Stimulated activated naive CD8-positive, alpha-beta T cell treated with anti-CD3 and anti-CD28 coated beads, Interleukin-15, amount 100 ng/mL, for 72 hours (primary cell): Measurements from ENCODE around the gene NTM.

Experiments used
- ATAC-seq: fragments of 150-1000 bp; cut with Tn5 transposase; 2 replicates; pipeline ENCODE4 v1.10.0; 2021; ENCODE audit warnings: mild to moderate bottlenecking, moderate library complexity
- DNase-seq, 2 donors: peaks; one replicate each; pipeline ENCODE4 v3.0.0; 2021 to 2022
- H3K27ac Mint-ChIP-seq, 2 donors: one replicate each; pipeline ENCODE4 v1.8.0; 2022; ENCODE audit warnings: mild to moderate bottlenecking in 2 of 2, mixed read lengths in 2 of 2, moderate library complexity in 2 of 2
- H3K27me3 Mint-ChIP-seq: one replicate; pipeline ENCODE4 v1.8.0; 2022; ENCODE audit warnings: mixed read lengths
- H3K4me1 Mint-ChIP-seq: one replicate; pipeline ENCODE4 v1.8.0; 2022; ENCODE audit warnings: mild to moderate bottlenecking, mixed read lengths
- H3K4me3 Mint-ChIP-seq, 2 donors: one replicate each; pipeline ENCODE4 v1.8.0; 2022; ENCODE audit warnings: mild to moderate bottlenecking in 2 of 2, mixed read lengths in 2 of 2, moderate library complexity in 1 of 2
- H3K9me3 Mint-ChIP-seq, 2 donors: one replicate each; pipeline ENCODE4 v1.8.0; 2022; ENCODE audit warnings: mixed read lengths in 2 of 2

Gene NTM

DNA sequence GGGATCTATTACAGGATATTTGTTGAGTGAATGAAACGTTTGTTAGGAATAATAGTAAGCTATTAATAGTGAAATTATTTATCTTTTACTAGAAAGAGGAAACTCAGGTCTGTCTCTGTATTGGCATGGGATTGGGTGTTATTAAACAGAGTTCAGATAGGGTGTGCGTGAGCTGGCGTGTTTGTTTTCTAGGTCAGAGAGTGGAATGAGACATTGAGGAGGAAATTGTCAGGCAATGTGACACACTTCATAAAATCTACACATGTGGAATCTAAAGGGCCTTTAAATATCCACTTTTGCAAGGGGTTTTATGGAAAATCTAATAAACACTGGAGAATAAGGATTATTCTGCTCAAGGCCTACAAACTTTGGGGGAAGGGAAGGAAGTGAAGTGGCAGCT, 552.9 kb downstream of the NTM start:
- DNase-seq (no peak), ATAC-seq (no peak)
- Mint-ChIP-seq H3K9me3 (no peaks in the 10 kb centered on the region), H3K27me3 (peaks cover 16% of the 10 kb centered on the region), H3K27ac (no peak overlapping the region), H3K4me3 (no peak overlapping the region), H3K4me1 (no peaks in the 10 kb centered on the region)

DNA sequence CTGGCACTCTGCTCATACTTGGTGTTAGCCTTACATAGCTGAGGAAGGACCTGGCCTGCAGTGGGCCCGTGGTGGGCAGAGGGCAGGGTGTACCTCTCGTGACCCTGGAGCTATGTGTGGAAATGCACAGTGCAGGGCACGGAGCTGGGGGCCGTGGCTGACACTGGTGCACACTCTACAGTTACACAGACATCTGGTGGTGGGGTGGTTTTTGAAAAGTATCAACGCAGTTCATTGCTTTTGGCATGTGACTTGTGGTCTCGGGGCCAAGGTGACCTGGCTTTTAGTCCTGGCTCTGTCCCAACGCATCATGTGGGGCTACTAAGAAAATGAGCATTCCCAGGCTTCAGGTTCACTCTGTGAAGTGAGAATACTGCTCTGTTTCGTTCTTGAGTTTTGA, 553.6 kb downstream of the NTM start:
- no peaks in the 10 kb centered on the region for H3K9me3 Mint-ChIP-seq
- no peak overlapping the region for H3K27ac Mint-ChIP-seq
- no peak for ATAC-seq
- DNase-seq: no peak
- no peaks in the 10 kb centered on the region for H3K4me1 Mint-ChIP-seq
- peaks cover 16% of the 10 kb centered on the region for H3K27me3 Mint-ChIP-seq
- no peak overlapping the region for H3K4me3 Mint-ChIP-seq

DNA sequence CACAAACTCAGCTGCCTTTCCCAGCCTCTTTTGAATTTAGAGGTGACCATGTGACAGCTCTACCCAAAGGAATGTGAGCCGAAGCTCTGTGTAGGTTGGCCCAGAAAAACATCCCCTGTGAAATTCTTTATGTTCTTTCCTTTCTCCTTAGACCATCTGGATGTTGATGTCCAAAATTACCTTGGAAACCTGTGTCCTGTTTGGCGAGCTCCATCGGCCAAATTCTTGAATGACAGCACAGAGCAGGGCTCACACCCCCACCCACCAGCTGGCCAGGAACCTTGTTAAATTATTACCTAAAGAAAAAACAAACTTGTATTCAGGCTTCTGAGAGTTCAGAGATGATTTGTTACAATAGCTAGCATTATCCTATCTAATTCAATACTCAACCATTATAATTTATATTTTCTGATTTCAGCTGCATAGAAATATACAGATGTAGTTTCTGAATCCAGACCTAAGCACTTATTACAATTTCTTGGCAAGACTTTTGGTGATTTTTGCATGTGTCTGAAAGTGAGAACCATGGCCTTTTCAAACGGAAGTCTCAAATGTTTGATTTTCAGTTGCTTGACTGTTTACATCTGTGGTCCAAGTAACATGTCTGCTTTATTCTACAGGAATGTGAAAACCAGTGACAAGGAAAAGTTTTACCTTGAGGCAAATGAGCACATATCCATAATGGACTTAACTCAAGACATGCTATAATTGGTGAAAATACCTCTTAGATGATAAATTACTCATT, 554.2 kb downstream of the NTM start:
- Mint-ChIP-seq H3K27me3 (peaks cover 16% of the 10 kb centered on the region), H3K9me3 (no peaks in the 10 kb centered on the region), H3K27ac (no peak overlapping the region), H3K4me1 (no peaks in the 10 kb centered on the region), H3K4me3 (no peak overlapping the region)
- no peak for DNase-seq
- no peak for ATAC-seq

DNA sequence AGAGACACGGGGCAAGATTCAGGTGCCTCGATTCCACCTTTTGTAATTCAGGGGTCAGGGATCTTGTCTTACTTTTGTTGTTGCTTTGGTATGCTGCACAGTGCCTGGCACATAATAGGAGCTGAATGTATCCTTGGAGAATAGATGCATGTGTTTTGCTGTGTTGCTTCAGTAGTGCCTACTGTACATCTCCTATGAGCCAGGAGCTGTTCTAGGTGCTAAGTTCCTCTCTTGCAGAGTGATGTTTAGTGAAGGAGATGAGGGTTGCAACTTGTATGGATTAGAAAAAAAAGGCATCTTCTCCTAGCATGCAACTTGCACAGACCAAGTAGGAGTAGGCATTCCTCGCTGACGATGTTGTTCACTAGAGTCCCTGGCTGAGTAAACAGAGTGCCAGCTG, 555.4 kb downstream of the NTM start:
- no peak overlapping the region for H3K27ac Mint-ChIP-seq

DNA sequence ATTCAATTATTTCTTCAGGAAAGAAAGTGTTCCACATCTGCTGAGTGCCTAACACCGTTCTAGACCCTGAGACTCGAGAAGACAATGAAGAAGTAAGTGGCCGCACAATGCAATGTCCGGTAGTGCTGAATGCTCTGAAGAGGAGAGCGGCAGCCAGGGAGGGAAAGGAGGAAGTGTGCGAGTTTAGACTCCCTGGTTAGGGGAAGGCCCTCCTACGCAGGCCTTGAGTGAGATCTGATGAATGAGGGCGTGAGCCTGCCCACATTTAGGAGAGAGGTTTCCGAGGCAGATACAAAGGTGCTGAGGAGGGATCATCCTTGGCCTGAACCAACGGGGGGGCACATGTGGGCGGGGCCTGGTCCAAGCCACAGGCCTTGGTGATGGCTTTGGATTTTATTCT, 558.6 kb downstream of the NTM start:
- Mint-ChIP-seq H3K9me3 (no peaks in the 10 kb centered on the region), H3K27ac (no peak overlapping the region), H3K27me3 (peaks cover 14% of the 10 kb centered on the region), H3K4me3 (no peak overlapping the region), H3K4me1 (no peaks in the 10 kb centered on the region)
- no peak for ATAC-seq
- no peak for DNase-seq

More for the DNA sequence above, 555.4 kb downstream of the NTM start:
- H3K4me3 Mint-ChIP-seq: no peak overlapping the region
- ATAC-seq (no peak), DNase-seq (no peak)
- peaks cover 16% of the 10 kb centered on the region for H3K27me3 Mint-ChIP-seq
- no peaks in the 10 kb centered on the region for H3K9me3 Mint-ChIP-seq
- H3K4me1 Mint-ChIP-seq: no peaks in the 10 kb centered on the region

DNA sequence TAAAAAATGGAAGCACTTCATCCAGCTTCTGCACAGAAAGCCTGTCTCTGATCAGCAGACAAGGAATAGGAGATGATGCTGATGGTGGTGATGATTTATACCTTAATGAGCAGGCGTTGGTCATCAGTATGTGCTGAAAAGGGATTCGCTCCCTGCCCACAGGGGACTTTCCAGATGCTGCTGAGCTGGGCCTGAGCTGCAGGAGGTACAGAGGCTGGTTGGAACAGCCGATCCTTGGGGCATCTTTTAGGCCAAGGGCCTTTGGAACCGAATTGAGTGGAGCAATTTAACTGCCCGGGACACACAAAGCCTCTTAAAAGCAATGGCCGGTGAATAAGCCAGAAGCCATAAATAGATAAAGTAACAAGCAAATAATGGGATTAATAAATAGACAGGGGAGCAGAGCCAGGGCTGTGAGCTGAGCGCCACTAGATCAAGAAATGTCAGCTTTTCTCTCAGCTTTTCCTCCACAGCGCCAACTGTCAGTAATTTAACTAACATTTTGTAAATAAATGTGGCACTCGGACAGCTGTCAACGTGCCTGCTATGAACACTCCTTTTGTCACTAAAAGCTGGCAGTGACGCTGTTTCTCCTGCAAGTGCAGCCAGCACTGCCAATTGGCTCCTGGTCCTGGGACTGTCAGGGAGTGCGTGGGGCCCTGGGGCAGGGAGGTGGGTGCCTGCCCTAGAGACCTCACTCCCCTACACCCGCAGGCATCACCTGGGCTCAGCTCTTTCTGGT, 562.3 kb downstream of the NTM start:
- Mint-ChIP-seq H3K9me3 (peaks cover 0 to under 1% of the 10 kb centered on the region in 2 donors), H3K27ac (no peak overlapping the region), H3K27me3 (peaks cover 14% of the 10 kb centered on the region), H3K4me3 (no peak overlapping the region), H3K4me1 (no peaks in the 10 kb centered on the region)
- ATAC-seq (no peak), DNase-seq (no peak)

DNA sequence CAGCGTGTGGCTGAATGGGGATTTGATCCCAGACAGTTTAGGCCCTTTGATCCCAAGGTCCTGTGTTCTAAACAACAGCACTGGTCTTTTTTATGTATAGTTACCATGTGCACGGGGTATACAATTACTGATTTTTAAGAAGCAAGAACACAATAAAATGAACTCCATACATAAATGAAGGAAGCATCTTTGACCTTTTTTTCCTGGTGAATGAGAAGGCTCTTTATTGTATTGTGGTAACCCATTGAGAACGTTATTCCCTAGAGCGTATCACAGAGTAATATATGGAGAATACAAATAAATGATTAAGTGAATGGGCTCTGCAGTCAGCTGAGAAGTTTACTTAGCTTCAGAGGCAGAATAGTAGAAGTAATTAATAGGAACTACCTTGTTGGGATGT, 563.6 kb downstream of the NTM start:
- no peaks in the 10 kb centered on the region for H3K4me1 Mint-ChIP-seq
- no peak overlapping the region for H3K4me3 Mint-ChIP-seq
- peaks cover 9 to 10% of the 10 kb centered on the region in 2 donors for H3K9me3 Mint-ChIP-seq
- H3K27ac Mint-ChIP-seq: no peak overlapping the region
- DNase-seq (no peak), ATAC-seq (no peak)
- peaks cover 14% of the 10 kb centered on the region for H3K27me3 Mint-ChIP-seq

DNA sequence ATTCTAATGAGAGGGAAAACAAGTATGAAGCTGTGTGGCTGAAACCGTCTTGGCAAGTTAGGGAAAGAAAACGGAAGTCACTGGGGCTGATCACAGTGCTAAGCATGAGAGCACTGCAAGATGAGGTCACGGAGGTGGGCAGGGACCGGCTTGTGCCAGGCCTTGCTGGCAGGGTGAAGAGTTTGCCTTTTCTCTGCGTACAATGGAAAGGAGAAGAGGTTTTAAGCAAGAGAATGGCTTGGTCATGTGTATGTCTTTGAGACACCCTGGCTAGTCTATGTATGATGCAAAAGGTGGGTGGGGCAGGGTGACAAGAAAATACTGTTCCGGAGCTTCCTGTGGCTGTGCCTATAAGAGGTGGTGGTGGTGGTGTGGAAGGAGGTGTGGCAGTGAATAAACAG, 567.9 kb downstream of the NTM start:
- Mint-ChIP-seq H3K27me3 (peaks cover 8% of the 10 kb centered on the region), H3K9me3 (peaks cover 9 to 10% of the 10 kb centered on the region in 2 donors), H3K27ac (no peak overlapping the region), H3K4me1 (no peaks in the 10 kb centered on the region), H3K4me3 (no peak overlapping the region)
- DNase-seq (no peak), ATAC-seq (no peak)

DNA sequence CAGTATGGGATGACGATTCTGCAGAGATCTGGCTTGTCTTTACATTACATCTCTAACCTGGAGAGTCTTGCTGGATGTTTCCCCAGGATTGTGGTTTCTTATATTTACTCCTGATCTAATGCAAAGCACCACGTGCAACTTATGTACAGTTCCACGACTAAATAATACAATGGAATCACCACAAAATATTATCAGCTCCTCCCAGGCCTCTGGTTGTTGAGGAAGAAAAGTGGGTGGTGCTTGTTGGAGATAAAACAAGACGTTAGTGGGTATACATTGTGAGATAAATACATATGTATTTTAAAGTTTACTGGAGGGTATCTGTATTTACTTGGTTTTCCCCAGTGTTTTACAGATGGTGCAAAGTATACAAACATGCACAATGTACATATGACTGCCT, 569.7 kb downstream of the NTM start:
- no peak for ATAC-seq
- peaks cover 9 to 10% of the 10 kb centered on the region in 2 donors for H3K9me3 Mint-ChIP-seq
- no peaks in the 10 kb centered on the region for H3K4me1 Mint-ChIP-seq
- H3K27ac Mint-ChIP-seq: no peak overlapping the region
- DNase-seq: no peak
- H3K27me3 Mint-ChIP-seq: no peaks in the 10 kb centered on the region
- H3K4me3 Mint-ChIP-seq: no peak overlapping the region

DNA sequence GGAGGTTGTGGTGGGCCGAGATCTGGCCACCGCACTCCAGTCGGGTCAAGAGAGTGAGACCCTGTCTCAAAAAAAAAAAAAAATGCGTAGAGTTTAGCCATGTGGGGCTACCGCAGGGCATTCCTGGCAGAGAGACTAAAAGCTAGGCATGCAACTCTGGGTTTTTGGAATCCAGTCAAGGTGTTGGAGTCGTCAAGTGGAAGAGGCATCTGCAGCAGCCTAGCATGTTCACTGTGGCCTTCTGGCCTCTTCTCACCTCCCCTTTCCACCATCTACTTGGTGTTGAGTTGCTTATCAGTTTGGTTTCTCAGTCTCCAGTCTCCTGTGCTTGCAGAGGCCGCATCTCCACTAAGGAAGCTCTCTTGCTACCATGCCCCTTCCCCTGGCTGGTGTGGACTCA, 572.5 kb downstream of the NTM start:
- Mint-ChIP-seq H3K4me3 (no peak overlapping the region), H3K27ac (no peak overlapping the region), H3K9me3 (peaks cover 10 to 14% of the 10 kb centered on the region in 2 donors), H3K4me1 (no peaks in the 10 kb centered on the region), H3K27me3 (no peaks in the 10 kb centered on the region)
- DNase-seq (no peak), ATAC-seq (no peak)

DNA sequence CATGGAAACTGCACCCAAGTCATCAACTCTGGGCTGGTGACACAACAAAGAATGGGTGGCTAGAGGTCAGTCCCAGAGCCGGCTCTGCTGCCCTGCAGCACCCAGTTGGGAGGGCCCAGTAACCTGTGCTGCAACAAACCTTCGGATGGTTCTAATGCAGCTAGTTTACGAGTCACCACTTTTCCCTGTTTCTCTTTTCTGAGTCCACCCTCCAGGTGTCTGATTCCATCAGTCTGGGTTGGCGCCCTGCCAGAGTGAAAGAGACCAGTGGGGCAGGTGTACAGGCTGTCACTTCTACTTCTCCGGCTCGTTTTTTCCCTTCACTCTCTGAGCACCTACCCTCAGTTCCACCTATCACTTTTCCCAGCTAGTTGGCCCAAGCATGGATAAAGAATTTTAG, 572.9 kb downstream of the NTM start:
- Mint-ChIP-seq H3K4me3 (no peak overlapping the region), H3K27me3 (no peaks in the 10 kb centered on the region), H3K4me1 (no peaks in the 10 kb centered on the region), H3K27ac (no peak overlapping the region), H3K9me3 (peaks cover 6 to 10% of the 10 kb centered on the region in 2 donors)
- DNase-seq (no peak), ATAC-seq (no peak)

DNA sequence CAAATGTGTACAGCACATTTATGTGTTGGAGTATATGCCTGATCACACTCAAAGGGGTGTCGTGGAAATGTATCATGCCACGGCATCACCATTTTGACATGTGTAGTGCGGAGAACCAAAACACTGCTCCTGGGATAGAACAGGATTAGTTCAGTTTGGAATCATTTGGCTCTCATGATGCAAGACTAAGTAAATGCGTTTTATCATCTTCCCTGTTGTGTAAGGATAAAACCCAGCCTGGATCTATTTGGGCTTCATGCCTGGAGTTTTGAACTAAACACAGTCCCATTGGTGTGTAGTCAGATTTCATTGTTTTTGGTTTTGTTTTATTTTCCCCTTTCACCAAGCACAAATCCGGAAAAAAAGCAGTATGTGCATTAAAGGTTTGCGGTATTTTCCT, 574.3 kb downstream of the NTM start:
- DNase-seq (no peak), ATAC-seq (no peak)

DNA sequence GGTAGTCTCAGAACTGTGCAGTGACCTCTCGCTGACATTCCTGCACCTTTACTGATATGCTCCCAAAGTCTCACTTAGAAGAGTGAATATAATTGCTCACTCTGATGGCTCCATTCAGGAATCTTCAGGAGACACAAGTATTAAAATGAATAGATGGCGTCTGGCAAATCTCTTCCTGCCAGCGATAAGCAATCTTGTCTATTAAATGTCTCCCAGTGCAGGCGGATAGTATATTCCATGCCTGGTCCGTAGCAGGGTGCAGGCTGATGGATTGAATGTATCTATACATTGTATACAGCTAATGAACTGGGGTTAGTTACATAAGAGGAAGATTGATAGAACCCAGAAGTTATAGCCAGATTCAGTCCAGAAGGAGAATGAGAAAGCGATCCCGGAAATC, 575.3 kb downstream of the NTM start:
- DNase-seq: no peak
- Mint-ChIP-seq H3K27me3 (no peaks in the 10 kb centered on the region), H3K9me3 (peaks cover 0 to 12% of the 10 kb centered on the region in 2 donors), H3K4me3 (no peak overlapping the region), H3K4me1 (no peaks in the 10 kb centered on the region), H3K27ac (no peak overlapping the region)
- no peak for ATAC-seq

More for the DNA sequence above, 574.3 kb downstream of the NTM start:
- H3K4me3 Mint-ChIP-seq: no peak overlapping the region
- no peaks in the 10 kb centered on the region for H3K4me1 Mint-ChIP-seq
- H3K9me3 Mint-ChIP-seq: peaks cover 0 to 7% of the 10 kb centered on the region in 2 donors
- no peak overlapping the region for H3K27ac Mint-ChIP-seq
- no peaks in the 10 kb centered on the region for H3K27me3 Mint-ChIP-seq

DNA sequence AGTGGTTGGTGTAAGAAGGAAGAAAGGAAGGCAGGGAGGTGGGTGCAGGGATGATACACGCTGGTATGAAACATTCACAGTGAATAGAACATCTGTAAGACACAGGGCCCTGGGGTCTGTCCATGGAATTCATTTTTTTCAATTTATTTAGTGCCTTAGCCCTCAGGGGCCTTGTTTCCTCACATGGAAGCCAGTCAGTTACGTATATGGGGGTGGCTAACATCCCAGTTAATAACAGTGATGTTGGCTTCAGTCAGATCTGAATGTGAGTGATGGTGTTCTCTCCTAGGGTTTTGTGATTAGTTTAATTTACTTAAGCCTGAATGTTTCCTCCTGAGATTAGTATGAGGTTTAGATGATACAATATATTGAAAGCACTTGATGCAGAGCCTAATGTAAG, 577.1 kb downstream of the NTM start:
- H3K27ac Mint-ChIP-seq: no peak overlapping the region
- H3K9me3 Mint-ChIP-seq: peaks cover 5 to 15% of the 10 kb centered on the region in 2 donors
- ATAC-seq (no peak), DNase-seq (no peak)
- H3K4me1 Mint-ChIP-seq: no peaks in the 10 kb centered on the region
- H3K4me3 Mint-ChIP-seq: no peak overlapping the region
- H3K27me3 Mint-ChIP-seq: no peaks in the 10 kb centered on the region

DNA sequence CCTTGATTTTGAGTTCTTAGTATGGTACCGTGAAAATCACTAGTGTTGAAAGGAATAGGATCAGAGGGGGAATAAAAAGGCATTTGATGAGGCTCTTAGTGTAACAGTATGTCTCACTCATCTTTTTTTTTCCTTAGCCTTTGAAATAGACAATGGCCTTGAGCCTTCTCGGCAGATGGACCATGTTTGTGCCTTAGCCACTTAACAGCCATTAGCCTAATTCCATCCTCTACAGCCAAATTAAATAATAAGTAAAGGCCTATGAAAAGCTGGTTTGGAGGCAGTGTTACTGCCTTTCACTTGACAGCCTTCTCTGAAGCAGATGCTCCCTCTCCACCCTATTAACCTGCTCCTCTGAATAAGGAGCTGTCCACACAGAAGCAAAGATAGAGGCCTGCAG, 580.7 kb downstream of the NTM start:
- Mint-ChIP-seq H3K27me3 (no peaks in the 10 kb centered on the region), H3K4me3 (no peak overlapping the region), H3K9me3 (peaks cover 5 to 10% of the 10 kb centered on the region in 2 donors), H3K4me1 (no peaks in the 10 kb centered on the region), H3K27ac (no peak overlapping the region)
- ATAC-seq (no peak), DNase-seq (no peak)

DNA sequence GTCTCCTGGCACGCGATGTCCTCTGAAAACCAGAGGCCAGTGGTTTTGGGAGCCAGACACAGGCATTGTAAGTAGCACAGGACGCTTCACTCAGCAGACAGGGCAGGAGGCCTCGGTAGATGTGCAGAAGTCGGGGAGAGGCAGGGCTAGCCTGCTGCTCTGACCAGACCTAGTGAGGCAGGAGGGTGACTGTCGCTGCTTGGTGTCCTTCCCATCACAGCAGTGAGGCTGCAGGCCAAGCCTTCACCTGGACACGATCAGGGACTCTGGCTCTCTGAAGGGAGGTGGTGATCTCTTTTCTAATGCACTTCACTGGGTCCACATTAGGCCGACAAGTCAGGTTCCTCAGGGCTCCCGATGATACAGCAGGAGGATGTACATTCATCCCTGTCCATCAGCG, 583.7 kb downstream of the NTM start:
- H3K4me1 Mint-ChIP-seq: no peaks in the 10 kb centered on the region
- no peak overlapping the region for H3K27ac Mint-ChIP-seq
- peaks cover 9 to 14% of the 10 kb centered on the region in 2 donors for H3K9me3 Mint-ChIP-seq
- no peaks in the 10 kb centered on the region for H3K27me3 Mint-ChIP-seq
- DNase-seq: no peak
- no peak overlapping the region for H3K4me3 Mint-ChIP-seq
- no peak for ATAC-seq
